GM23338 (cell line): ENCODE results near the gene GDF11.

Source experiments
- CTCF ChIP-seq, 2 experiments: fragments of 200-600 bp in 1 of 2; sonication (generic) in 1 of 2; conservative IDR thresholded peaks; 2 replicates each; pipeline versions ENCODE4 v1.5.1 to v1.6.1; 2016 to 2017; ENCODE audit warnings: antibody characterized with exemption in 2 of 2, low read depth in 2 of 2, mild to moderate bottlenecking in 2 of 2, moderate library complexity in 1 of 2
- ETS1 ChIP-seq: IDR thresholded peaks from 2 replicates; pipeline ENCODE4 v1.6.1; 2016; ENCODE audit warnings: antibody characterized with exemption
- EZH2 ChIP-seq: fragments of 200-600 bp; sonication (generic); IDR thresholded peaks from one replicate; pipeline ENCODE4 v1.8.0; 2017; ENCODE audit warnings: antibody characterized with exemption, mild to moderate bottlenecking, low read depth; ENCODE audit not compliant: unreplicated experiment
- EZH2phosphoT487 ChIP-seq: fragments of 200-600 bp; sonication (generic); IDR thresholded peaks from one replicate; pipeline ENCODE4 v1.8.1; 2018; ENCODE audit warnings: antibody characterized with exemption; ENCODE audit not compliant: unreplicated experiment
- NANOG ChIP-seq: IDR thresholded peaks from 2 replicates; pipeline ENCODE4 v1.6.1; 2016; ENCODE audit warnings: antibody characterized with exemption, borderline replicate concordance
- POLR2AphosphoS5 ChIP-seq: IDR thresholded peaks from 2 replicates; pipeline ENCODE4 v1.6.1; 2016; ENCODE audit warnings: antibody characterized with exemption, low read depth
- REST ChIP-seq: IDR thresholded peaks from one replicate; pipeline ENCODE4 v1.6.1; 2018; ENCODE audit warnings: antibody characterized with exemption; ENCODE audit not compliant: unreplicated experiment
- ZNF331 ChIP-seq: fragments of 250-450 bp; sonication (Bioruptor Pico); IDR thresholded peaks from 2 replicates; pipeline ENCODE4 v1.5.0; 2020; ENCODE audit warnings: low read depth, mild to moderate bottlenecking, moderate library complexity

GRCh38 chr12:55780685-55781084, 37.8 kb downstream of the GDF11 start:
- TF ChIP-seq CTCF (conservative IDR thresholded peaks at IDR 0.05; ENCODE audit: low read depth in 2 of 2) (no peak), POLR2AphosphoS5 (no peak), NANOG (no peak), EZH2 (no peak), REST (no peak), EZH2phosphoT487 (no peak), ZNF331 (CRISPR knock-in tag) (no peak), ETS1 (no peak)
